Common myeloid progenitor, CD34-positive (primary cell): Measurements from ENCODE around the gene PDGFA.

ENCODE experiments used
- CTCF ChIA-PET: fragments of 350-600 bp; sonication (Branson Sonifier 250); formaldehyde crosslinking; loops from one replicate; lab custom pipeline; 2021; ENCODE audit warnings: antibody characterized with exemption; lab: Charles Lee
- POLR2A ChIA-PET: fragments of 350-600 bp; sonication (Branson Sonifier 250); formaldehyde crosslinking; loops from one replicate; lab custom pipeline; 2021; ENCODE audit warnings: antibody characterized with exemption; lab: Charles Lee
- DNase-seq, 3 donors: peaks; one replicate each; pipeline versions ENCODE4 v3.0.0 to v3.0.0-alpha.2; 2013
- H3K27ac ChIP-seq, 2 experiments: 1 replicate in 1 of 2; 2 replicates in 1 of 2; pipeline ENCODE4 v1.7.0; 2013; ENCODE audit warnings: inconsistent platforms in 2 of 2, low read length in 2 of 2, mild to moderate bottlenecking in 2 of 2, low read depth in 1 of 2, moderate library complexity in 1 of 2; ENCODE audit not compliant: severe bottlenecking in 2 of 2, insufficient read depth in 1 of 2, poor library complexity in 1 of 2
- H3K27me3 ChIP-seq, 5 experiments: replicated peaks in 2 of 5; 1 replicate in 3 of 5; 2 replicates in 2 of 5; pipeline versions ENCODE4 v1.6.1 to v1.7.0; 2013; ENCODE audit warnings: low read length in 4 of 5, mild to moderate bottlenecking in 2 of 5, moderate library complexity in 2 of 5, inconsistent platforms in 1 of 5; ENCODE audit not compliant: insufficient read depth in 5 of 5, control insufficient read depth in 4 of 5
- H3K36me3 ChIP-seq, 4 experiments: 1 replicate in 2 of 4; 2 replicates in 2 of 4; pipeline versions ENCODE4 v1.6.1 to v1.7.0; 2013; ENCODE audit warnings: low read length in 3 of 4, control low read depth in 1 of 4, mild to moderate bottlenecking in 1 of 4; ENCODE audit not compliant: control insufficient read depth in 4 of 4, insufficient read depth in 4 of 4
- H3K4me1 ChIP-seq, 4 experiments: 1 replicate in 3 of 4; 2 replicates in 1 of 4; pipeline versions ENCODE4 v1.6.1 to v1.7.1; 2013; ENCODE audit warnings: low read length in 3 of 4, mild to moderate bottlenecking in 3 of 4, control low read depth in 1 of 4, inconsistent platforms in 1 of 4, moderate library complexity in 1 of 4; ENCODE audit not compliant: control insufficient read depth in 4 of 4, insufficient read depth in 4 of 4; ENCODE audit errors: control extremely low read depth in 1 of 4
- H3K4me3 ChIP-seq, 7 experiments: 1 replicate in 4 of 7; 2 replicates in 3 of 7; pipeline versions ENCODE4 v1.5.1 to v1.7.0; 2013; ENCODE audit warnings: mild to moderate bottlenecking in 7 of 7, low read length in 6 of 7, moderate library complexity in 6 of 7, inconsistent platforms in 2 of 7, low read depth in 2 of 7, control low read depth in 1 of 7; ENCODE audit not compliant: insufficient read depth in 4 of 7, control insufficient read depth in 1 of 7; ENCODE audit errors: extremely low read depth in 1 of 7
- H3K9me3 ChIP-seq, 5 experiments: 1 replicate in 4 of 5; 2 replicates in 1 of 5; pipeline versions ENCODE4 v1.6.1 to v1.7.1; 2013; ENCODE audit warnings: low read length in 4 of 5, mild to moderate bottlenecking in 2 of 5, inconsistent platforms in 1 of 5, low read depth in 1 of 5, moderate library complexity in 1 of 5; ENCODE audit not compliant: control insufficient read depth in 4 of 5, insufficient read depth in 2 of 5; ENCODE audit errors: control extremely low read depth in 1 of 5
- WGBS: methylation state at CpG from one replicate; pipeline ENCODE4 v1.1.5; 2013; ENCODE audit not compliant: insufficient coverage; 5-methylcytosine and 5-hydroxymethylcytosine counted together

Gene PDGFA

DNA sequence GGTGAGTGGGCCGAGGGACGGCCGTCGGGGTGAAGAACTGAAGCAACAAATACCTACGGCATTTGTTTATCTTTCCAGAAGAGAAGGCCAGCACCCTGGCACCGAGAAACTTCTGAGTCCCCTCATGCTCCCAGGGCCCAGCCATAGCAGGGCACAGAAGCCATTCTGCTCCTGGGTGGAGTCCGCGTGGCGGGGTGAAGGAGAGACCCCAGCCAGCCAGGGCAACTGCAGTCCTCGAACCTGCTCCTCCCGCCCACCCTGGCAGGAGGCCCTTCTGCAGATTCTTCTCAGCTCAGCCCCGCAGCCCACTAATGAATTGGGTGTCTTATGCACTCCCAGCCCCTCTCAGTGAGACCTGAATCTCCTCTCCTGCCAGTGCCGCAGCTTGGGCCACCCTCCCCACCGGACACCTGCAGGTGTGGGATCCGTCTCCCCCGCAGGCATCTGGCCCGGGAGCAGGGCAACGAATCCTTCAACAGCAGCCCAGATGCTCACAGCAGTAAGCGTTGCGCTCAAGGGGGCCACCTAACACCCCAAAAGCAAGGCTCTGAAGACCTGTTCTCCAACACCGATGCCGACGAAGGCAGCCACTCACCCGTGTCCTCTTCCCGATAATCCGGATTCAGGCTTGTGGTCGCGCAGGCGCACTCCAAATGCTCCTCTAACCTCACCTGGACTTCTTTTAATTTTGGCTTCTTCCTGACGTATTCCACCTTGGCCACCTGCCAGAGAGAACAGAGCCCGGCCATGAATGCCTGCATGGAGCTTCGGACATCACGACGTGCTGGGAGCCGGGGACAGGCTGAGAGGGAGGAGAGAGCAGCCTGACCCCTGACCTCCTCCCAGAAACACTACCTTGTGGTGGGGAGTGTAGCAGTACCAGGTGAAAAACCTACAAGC, 18.9 kb downstream of the PDGFA start:
- Histone ChIP-seq H3K27me3 (no peaks in the 10 kb centered on the region), H3K4me1 (peaks cover 0 to 12% (median 11%) of the 10 kb centered on the region in 4 experiments), H3K36me3 (no peaks in the 10 kb centered on the region), H3K4me3 (no peak overlapping the region), H3K9me3 (peaks cover 0 to 2% (median 0%) of the 10 kb centered on the region in 5 experiments), H3K27ac (no peak overlapping the region)
- POLR2A ChIA-PET: no interaction called here
- CTCF ChIA-PET: no interaction called here
- no peak for DNase-seq
- 98% methylated on average over 34 of the region's 35 CpGs for WGBS

DNA sequence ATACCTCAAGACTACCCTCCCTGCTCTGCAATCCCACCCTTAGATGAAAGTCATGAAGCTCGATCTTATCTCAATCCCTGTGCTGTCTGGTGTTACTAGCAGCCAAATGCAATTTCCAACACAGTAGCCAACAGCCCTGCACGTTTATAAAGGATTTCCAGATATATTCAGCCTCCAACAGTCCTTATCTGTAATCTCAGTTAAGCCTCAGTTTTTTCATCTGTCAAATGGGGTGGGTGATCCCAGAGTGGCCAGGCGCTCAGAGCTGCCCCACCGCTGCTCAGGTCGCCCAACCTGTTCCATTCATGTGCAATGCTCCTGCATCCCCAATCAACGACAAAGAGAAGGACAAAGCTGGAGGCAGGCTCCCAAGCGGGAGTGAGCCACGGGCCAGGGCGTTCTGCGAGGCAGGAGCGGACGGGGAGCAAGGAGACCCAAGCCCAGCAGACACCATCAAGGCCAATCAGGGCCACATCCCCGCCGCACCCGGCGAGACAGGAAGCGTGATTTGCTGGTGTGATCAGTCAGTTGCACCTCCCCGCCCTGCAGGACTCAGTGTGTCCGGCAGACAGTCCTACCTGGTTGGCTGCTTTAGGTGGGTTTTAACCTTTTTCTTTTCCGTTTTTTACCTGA, 19.7 kb downstream of the PDGFA start:
- H3K27ac ChIP-seq: no peak overlapping the region
- WGBS: 96% methylated on average over 15 of the region's 20 CpGs
- POLR2A ChIA-PET: no interaction called here
- CTCF ChIA-PET: no interaction called here
- no peaks in the 10 kb centered on the region for H3K27me3 ChIP-seq
- no peak overlapping the region for H3K4me3 ChIP-seq
- peaks cover 0 to 13% (median 12%) of the 10 kb centered on the region in 4 experiments for H3K4me1 ChIP-seq
- peaks cover 0 to 2% (median 0%) of the 10 kb centered on the region in 5 experiments for H3K9me3 ChIP-seq
- no peak for DNase-seq
- H3K36me3 ChIP-seq: no peaks in the 10 kb centered on the region

DNA sequence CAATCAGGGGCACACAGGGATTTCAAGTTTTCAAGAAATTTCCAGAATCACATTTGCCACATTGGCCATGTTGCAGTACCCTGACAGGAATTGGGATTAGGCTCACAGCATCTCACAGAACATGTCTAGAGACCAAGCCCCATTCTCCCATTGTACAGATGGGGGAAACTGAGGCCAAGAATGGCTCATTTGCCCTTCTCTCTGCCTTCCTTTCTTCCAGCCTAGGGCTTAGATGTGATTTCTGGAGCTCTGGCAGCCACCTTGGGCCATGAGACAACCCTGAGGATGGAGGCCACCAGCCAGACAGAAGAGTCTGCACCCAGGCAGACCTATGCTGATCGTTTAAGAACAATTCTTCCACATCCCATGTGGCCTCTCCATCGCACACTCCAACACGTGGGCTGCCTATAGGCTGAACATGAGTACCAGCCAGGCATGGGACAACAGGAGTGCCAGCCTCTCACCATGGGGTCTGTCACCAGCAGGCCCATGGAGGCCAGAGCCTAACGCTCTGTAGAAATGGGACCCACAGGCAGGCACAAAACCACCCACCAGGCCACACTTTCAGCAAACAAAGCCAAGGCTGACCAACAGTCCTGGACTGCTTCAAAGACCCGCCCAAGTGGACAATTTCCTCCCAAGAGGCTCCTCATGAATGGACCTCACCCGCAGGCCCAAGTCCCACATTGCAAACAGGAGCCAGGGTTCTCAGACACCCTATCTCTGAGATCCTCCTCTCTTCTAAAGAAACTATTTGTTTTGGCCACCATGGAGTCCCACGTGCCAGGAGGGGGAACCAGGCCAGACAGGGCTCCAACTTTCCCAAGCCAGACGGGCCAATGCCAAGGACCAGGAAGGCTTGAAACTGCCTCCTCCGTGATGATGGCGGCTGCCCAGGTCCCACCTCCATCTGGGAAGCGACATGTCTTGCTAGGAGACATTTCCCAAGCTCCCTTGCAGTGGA, 20.7 kb downstream of the PDGFA start:
- H3K4me3 ChIP-seq: no peak overlapping the region
- no peak for DNase-seq
- CTCF ChIA-PET: no interaction called here
- H3K36me3 ChIP-seq: no peaks in the 10 kb centered on the region
- H3K27ac ChIP-seq: no peak overlapping the region
- H3K27me3 ChIP-seq: no peaks in the 10 kb centered on the region
- H3K4me1 ChIP-seq: peaks cover 0 to 13% (median 12%) of the 10 kb centered on the region in 4 experiments
- WGBS: 97% methylated on average over 8 of the region's 11 CpGs
- peaks cover 0 to 2% (median 0%) of the 10 kb centered on the region in 5 experiments for H3K9me3 ChIP-seq
- POLR2A ChIA-PET: no interaction called here

DNA sequence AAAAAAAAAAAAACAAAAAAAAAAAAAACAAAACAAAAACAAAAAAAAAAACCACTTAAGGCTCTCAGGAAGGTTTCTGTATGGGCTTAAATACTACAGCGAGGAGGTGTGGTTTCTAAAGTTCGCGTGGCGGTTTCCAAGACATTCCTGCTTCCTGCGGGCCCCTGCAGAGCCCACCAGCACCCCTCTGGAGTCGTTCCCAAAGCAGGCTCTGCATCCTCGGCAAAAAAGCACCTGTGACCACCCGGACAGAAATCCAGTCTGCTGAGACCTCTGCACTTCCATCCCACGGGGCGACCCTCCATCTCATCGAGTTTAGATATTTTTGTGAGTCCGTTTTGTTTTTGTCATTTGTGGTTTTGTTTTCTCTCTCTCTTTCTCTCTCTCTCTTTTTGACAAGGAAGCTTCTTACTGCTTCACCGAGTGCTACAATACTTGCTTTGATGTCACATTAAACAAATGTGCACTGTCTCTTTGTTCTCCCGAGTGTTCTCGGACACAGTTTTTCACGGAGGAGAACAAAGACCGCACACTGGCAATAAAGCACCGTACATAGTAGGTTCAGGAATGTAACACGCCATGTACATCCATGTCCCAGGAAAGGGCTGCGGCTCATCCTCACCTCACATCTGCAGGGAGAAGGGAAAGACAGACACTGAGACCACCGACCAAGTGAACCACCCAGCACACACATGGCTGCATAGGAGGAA, 21.5 kb downstream of the PDGFA start:
- CTCF ChIA-PET: no interaction called here
- Histone ChIP-seq H3K27ac (no peak overlapping the region), H3K4me3 (no peak overlapping the region), H3K9me3 (peaks cover 0 to 2% (median 0%) of the 10 kb centered on the region in 5 experiments), H3K4me1 (peaks cover 0 to 13% (median 12%) of the 10 kb centered on the region in 4 experiments), H3K36me3 (no peaks in the 10 kb centered on the region), H3K27me3 (no peaks in the 10 kb centered on the region)
- POLR2A ChIA-PET: interaction anchor here (0.6 kb wide), 1 partner anchor 29 kb away, joined by 3 read pairs; no protein-coding TSS in a partner anchor
- DNase-seq: peak in 1 of 3 donors; percentile 36
- 95% methylated on average over 18 of the region's 21 CpGs for WGBS

DNA sequence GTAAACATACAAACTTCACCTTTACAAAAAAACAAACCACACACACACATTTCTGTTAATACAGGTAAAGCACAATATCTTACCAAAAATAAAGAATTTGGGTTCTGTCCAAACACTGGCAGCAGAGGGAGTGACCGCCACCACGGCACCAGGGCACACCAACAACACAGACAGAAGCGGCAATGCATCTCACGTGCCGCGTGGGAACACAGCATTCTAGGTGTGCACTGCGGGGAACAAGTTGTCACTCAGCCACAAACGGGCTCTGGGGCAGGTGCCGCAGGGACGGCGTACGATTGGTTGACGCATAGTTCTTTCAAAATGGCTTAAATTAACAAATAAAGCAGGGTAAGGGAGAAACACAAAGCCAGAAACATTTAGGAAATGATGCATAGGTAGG, 22.3 kb downstream of the PDGFA start:
- peaks cover 0 to 13% (median 12%) of the 10 kb centered on the region in 4 experiments for H3K4me1 ChIP-seq
- no peak overlapping the region for H3K27ac ChIP-seq
- CTCF ChIA-PET: no interaction called here
- no peaks in the 10 kb centered on the region for H3K36me3 ChIP-seq
- peaks cover 0 to 2% (median 0%) of the 10 kb centered on the region in 5 experiments for H3K9me3 ChIP-seq
- H3K27me3 ChIP-seq: no peaks in the 10 kb centered on the region
- no peak overlapping the region for H3K4me3 ChIP-seq
- POLR2A ChIA-PET: no interaction called here
- WGBS: 97% methylated on average over 11 of the region's 13 CpGs
- peak in 1 of 3 donors; percentile 21 for DNase-seq

DNA sequence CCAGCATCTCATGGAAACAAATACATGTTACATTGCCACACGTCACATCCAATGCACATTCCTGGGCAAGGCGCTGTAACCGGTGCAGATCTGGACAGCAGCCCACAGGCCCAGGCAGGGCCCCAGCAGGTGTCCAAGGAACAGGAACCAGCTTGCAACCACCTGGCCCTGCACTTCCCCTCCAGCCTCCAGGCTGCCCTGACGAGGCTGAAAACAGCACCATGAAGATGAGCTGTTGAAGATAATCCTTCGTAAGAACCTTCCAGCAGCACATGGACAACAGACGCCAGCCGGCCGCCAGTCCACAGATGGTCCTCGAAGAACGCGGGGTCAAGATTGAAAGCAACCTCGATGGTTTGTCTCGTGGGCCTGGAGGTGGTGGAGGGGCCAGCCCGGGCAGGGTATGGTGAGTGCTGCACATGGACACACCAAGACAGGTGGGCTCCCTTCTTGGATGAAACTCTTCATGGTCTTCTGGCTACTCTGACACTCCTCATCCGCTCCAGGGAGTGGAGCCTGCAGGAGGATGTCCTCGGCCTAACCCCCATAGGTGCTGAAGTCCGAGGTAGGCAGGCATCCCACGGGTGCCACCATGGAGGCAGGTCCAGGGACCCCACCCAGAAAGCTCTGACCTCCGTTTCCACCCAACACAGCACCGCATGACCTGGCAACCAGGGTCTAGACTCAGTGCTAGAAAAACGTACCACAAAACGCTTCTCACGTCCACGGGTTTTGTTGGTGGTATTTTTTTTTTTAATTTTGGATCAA, 22.9 kb downstream of the PDGFA start:
- 65% methylated on average over 17 of the region's 24 CpGs for WGBS
- no peak overlapping the region for H3K4me3 ChIP-seq
- peaks cover 0 to 13% (median 12%) of the 10 kb centered on the region in 4 experiments for H3K4me1 ChIP-seq
- no peaks in the 10 kb centered on the region for H3K27me3 ChIP-seq
- H3K36me3 ChIP-seq: no peaks in the 10 kb centered on the region
- peaks cover 0 to 2% (median 0%) of the 10 kb centered on the region in 5 experiments for H3K9me3 ChIP-seq
- DNase-seq: peak in 2 of 3 donors; percentile 86 to 90
- CTCF ChIA-PET: no interaction called here
- POLR2A ChIA-PET: interaction anchor here (1.0 kb wide), 1 partner anchor 22 kb away, joined by 3 read pairs; no protein-coding TSS in a partner anchor
- H3K27ac ChIP-seq: no peak overlapping the region
